ENCODE measurements around the gene WAS.

The WAS gene

DNA sequence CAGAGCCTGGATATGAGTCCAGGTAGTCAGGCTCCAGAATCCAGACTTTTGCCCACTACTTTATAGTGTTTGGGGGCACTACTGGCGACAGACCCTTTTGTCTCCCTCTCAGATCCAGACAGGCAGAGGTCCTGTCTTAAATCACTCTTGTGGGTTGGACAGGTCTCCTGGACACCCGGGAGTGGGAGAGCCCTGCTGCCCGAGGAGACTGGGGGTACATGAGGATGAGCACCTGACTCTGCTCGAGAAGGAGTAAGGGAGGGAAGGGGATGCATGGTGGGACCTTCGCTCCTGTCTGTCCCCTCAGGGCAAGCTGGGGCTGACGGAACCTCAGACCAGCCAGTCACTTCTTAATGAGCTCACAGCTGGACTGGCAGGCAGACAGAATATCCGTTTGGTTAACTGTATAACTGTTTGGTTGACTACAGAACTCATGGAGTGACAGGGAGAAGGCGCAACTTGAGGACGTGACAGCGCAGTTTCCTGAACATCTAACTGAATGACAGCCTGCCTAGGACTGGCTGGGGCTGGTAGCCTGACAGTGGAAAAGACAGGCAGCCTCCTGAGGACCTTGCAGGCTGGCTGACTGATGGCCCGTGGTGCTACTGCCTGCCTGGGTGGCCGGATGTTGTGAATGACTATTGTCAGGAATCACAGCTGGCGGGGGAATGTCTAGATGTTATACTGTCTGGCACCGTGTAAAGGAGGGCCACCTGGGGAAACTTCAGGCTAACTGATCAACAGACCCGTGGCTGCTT lies 11.4 kb downstream of the WAS start:
- H3K27me3 ChIP-seq (ENCODE audit: insufficient read depth, low read length, poor library complexity, severe bottlenecking), result no peaks in the 10 kb centered on the region
- no peaks in the 10 kb centered on the region for H3K9me2 ChIP-seq (replicated peaks; ENCODE audit: low read depth, low read length)
- no peaks in the 10 kb centered on the region for H3F3A ChIP-seq (ENCODE audit: low read depth)
- TF ChIP-seq EZH2phosphoT487 (IDR thresholded peaks at IDR 0.05; ENCODE audit: borderline replicate concordance), result no peak
- TF ChIP-seq, protein P1, sequence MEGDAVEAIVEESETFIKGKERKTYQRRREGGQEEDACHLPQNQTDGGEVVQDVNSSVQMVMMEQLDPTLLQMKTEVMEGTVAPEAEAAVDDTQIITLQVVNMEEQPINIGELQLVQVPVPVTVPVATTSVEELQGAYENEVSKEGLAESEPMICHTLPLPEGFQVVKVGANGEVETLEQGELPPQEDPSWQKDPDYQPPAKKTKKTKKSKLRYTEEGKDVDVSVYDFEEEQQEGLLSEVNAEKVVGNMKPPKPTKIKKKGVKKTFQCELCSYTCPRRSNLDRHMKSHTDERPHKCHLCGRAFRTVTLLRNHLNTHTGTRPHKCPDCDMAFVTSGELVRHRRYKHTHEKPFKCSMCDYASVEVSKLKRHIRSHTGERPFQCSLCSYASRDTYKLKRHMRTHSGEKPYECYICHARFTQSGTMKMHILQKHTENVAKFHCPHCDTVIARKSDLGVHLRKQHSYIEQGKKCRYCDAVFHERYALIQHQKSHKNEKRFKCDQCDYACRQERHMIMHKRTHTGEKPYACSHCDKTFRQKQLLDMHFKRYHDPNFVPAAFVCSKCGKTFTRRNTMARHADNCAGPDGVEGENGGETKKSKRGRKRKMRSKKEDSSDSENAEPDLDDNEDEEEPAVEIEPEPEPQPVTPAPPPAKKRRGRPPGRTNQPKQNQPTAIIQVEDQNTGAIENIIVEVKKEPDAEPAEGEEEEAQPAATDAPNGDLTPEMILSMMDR (conservative IDR thresholded peaks at IDR 0.05; ENCODE audit: low read length), result no peak
- H4K20me1 ChIP-seq (ENCODE audit: insufficient read depth, low read length, poor library complexity, severe bottlenecking), result peaks cover 3% of the 10 kb centered on the region
- H3K36me3 ChIP-seq (ENCODE audit: insufficient read depth, low read length), result peaks cover 11% of the 10 kb centered on the region; the same call in 1 of the 2 replicates
- no peak overlapping the region for H3K4me3 ChIP-seq (ENCODE audit: low read length, poor library complexity, severe bottlenecking)
- peak overlapping the region; percentile 94 for H3K4me2 ChIP-seq (ENCODE audit: low read depth, low read length, poor library complexity, severe bottlenecking)
- H2AFZ ChIP-seq (ENCODE audit: low read length), result no peak overlapping the region
- peak overlapping the region; percentile 90 for H3K9ac ChIP-seq (ENCODE audit: low read depth, low read length, poor library complexity, severe bottlenecking)
- peaks cover 16% of the 10 kb centered on the region for H3K4me1 ChIP-seq (ENCODE audit: insufficient read depth, low read length, poor library complexity, severe bottlenecking)
- no peaks in the 10 kb centered on the region for H3K9me3 ChIP-seq (ENCODE audit: insufficient read depth, low read depth, low read length)
- peaks cover 31% of the 10 kb centered on the region for H3K79me2 ChIP-seq (ENCODE audit: insufficient read depth, low read length)

DNA sequence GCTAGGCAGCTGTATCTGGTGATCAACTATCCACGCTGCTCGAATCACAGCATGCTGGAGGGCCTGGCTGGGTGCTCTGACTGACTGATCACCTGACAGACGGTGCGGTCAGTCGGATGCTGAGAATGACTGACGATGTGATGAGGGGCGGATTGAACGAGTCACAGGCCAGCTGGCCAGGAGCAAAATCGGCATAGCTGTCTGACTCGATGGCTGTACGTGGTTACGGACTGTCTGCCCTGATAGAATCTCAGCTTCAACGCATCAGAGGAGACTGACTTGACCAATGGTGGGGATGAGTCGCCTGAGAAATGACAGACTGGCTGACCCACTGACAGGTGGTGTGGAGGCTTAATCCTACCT lies 11.9 kb downstream of the WAS start:
- Histone ChIP-seq H3K79me2 (ENCODE audit: insufficient read depth, low read length) (peaks cover 37% of the 10 kb centered on the region), H3K9me2 (replicated peaks; ENCODE audit: low read depth, low read length) (no peaks in the 10 kb centered on the region), H3K9ac (ENCODE audit: low read depth, low read length, poor library complexity, severe bottlenecking) (peak overlapping the region; percentile 90), H2AFZ (ENCODE audit: low read length) (no peak overlapping the region), H3K36me3 (ENCODE audit: insufficient read depth, low read length) (peaks cover 17% of the 10 kb centered on the region; the same call in 1 of the 2 replicates), H3K9me3 (ENCODE audit: insufficient read depth, low read depth, low read length) (no peaks in the 10 kb centered on the region), H3K4me1 (ENCODE audit: insufficient read depth, low read length, poor library complexity, severe bottlenecking) (peaks cover 16% of the 10 kb centered on the region), H3K27me3 (ENCODE audit: insufficient read depth, low read length, poor library complexity, severe bottlenecking) (no peaks in the 10 kb centered on the region), H3K4me2 (ENCODE audit: low read depth, low read length, poor library complexity, severe bottlenecking) (peak overlapping the region; percentile 94), H3K4me3 (ENCODE audit: low read length, poor library complexity, severe bottlenecking) (peak overlapping the region; percentile 87), H3F3A (ENCODE audit: low read depth) (no peaks in the 10 kb centered on the region), H4K20me1 (ENCODE audit: insufficient read depth, low read length, poor library complexity, severe bottlenecking) (peaks cover 5% of the 10 kb centered on the region)
- TF ChIP-seq, protein P1 (conservative IDR thresholded peaks at IDR 0.05; ENCODE audit: low read length), result no peak
- TF ChIP-seq EZH2phosphoT487 (IDR thresholded peaks at IDR 0.05; ENCODE audit: borderline replicate concordance), result no peak

DNA sequence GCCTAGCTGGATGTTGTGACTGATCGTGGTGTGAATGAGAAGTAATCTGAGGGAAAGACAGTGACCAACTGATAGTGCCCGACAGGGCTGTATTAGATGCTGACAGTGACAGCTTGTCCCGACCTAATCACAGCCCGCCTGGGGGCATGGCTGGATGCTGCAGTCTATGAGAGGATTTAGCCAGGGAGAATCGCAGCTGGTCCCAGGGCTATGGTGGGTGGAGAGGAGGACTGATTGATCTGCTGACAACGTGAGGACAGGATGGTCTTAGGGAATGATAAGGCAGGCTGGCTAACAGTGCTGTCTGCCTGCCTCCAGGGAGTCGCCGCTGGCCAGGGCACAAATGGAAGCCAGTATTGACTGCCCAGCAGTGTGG lies 12.3 kb downstream of the WAS start:
- H2AFZ ChIP-seq (ENCODE audit: low read length), result 0 out of 2 replicates have a peak overlapping the region, but pooled peaks have one; percentile 60
- H4K20me1 ChIP-seq (ENCODE audit: insufficient read depth, low read length, poor library complexity, severe bottlenecking), result peaks cover 9% of the 10 kb centered on the region
- H3K4me2 ChIP-seq (ENCODE audit: low read depth, low read length, poor library complexity, severe bottlenecking), result peak overlapping the region; percentile 94
- H3K27me3 ChIP-seq (ENCODE audit: insufficient read depth, low read length, poor library complexity, severe bottlenecking), result no peaks in the 10 kb centered on the region
- no peaks in the 10 kb centered on the region for H3K9me3 ChIP-seq (ENCODE audit: insufficient read depth, low read depth, low read length)
- peaks cover 16% of the 10 kb centered on the region for H3K4me1 ChIP-seq (ENCODE audit: insufficient read depth, low read length, poor library complexity, severe bottlenecking)
- H3K9me2 ChIP-seq (replicated peaks; ENCODE audit: low read depth, low read length), result no peaks in the 10 kb centered on the region
- peak overlapping the region; percentile 90 for H3K9ac ChIP-seq (ENCODE audit: low read depth, low read length, poor library complexity, severe bottlenecking)
- H3K79me2 ChIP-seq (ENCODE audit: insufficient read depth, low read length), result peaks cover 41% of the 10 kb centered on the region
- no peaks in the 10 kb centered on the region for H3F3A ChIP-seq (ENCODE audit: low read depth)
- H3K4me3 ChIP-seq (ENCODE audit: low read length, poor library complexity, severe bottlenecking), result peak overlapping the region; percentile 87
- peaks cover 21% of the 10 kb centered on the region; the same call in 1 of the 2 replicates for H3K36me3 ChIP-seq (ENCODE audit: insufficient read depth, low read length)
- TF ChIP-seq, protein P1 (conservative IDR thresholded peaks at IDR 0.05; ENCODE audit: low read length), result no peak
- TF ChIP-seq EZH2phosphoT487 (IDR thresholded peaks at IDR 0.05; ENCODE audit: borderline replicate concordance), result no peak
